Hypothalamus (tissue), 51 donors: ENCODE results near the gene KERA.
"Not testable (repeated sequence)": the region's sequence is repeated elsewhere in the genome, so short reads cannot be mapped to it uniquely, and the experiment has no call there.

ENCODE experiments used
- DNase-seq, 51 donors: peaks; one replicate each; lab custom pipeline; 2025; lab: John Stamatoyannopoulos, UW

KERA gene, protein sequence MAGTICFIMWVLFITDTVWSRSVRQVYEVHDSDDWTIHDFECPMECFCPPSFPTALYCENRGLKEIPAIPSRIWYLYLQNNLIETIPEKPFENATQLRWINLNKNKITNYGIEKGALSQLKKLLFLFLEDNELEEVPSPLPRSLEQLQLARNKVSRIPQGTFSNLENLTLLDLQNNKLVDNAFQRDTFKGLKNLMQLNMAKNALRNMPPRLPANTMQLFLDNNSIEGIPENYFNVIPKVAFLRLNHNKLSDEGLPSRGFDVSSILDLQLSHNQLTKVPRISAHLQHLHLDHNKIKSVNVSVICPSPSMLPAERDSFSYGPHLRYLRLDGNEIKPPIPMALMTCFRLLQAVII

DNA sequence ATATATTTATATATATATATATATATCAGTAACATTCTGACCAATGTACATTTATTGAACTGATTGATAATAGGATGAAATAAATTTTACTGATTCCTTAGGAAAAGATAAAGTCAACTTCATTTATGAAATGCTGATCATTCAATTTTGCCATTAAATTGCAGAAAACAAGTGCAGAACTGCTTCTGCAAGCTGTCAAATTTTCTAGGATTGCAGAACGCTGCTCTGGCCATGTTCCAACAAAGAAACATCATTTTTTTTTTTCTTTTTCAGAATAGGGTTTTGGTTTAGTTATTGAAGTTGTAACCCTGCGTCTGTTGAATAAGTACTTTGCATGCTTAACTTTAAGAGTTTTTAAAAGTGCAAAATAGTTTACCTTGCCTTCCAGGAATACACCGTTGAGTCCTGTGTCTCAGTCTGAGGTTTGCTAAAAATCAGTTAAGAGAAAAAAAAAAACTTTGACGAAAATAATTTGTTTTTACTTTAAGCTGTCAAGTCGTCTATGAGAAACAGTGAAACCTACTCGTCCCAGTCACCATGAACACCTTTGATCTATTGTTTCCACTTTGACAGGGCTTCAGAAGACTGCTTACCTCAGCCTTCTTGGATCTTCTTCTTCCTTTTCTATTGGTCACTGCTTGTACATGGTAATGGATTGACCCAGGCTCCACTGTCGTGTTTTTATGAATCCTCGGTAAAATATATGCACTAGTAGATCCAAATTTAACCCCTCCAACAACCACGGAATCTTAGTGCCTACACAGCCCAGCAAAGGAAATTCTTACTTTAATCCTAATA, at the start of gene KERA:
Gene KERA (minus strand): TSS at position 657 of the 798 bp plus-strand sequence. CDS start 1,743 bp downstream, outside the sequence.
- no peak for DNase-seq

DNA sequence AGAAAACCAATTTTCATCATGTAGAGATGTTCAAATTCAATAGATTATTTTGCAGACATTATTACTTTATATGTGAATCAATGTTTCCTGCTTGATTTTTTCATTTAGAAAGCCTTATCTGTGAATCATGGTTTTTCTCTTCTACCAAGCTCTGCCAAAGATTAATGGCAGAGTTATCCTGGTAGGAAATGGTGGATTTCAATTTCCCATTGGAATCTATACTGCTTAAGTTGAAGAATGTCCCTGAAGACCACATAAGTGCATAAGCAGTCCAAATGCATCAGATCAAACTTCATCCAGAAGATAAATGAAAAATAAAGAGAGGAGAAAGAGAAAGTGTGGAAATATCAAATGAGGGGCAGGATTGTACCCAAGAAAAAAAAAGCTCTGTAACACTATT, 48.5 kb upstream of the KERA start:
- no peak for DNase-seq

DNA sequence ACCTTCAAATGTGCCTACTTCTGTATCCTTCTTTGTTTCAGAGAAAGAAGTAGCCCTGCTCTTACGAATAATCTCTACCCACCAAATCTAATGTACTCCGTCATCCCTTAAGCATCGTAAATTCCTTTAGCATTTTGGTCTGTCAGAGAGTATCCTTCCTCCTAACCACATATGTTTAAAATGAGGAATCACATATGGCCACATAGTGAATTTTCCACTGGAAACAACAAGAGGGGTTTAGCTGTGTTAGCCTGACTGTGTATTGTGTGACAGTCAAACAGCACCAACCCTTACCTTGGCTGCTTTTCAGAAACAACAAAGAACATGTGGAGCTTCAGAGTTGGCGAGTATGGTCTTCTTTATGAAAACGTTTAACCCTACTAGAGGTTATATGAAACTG, 48.0 kb upstream of the KERA start:
- no peak for DNase-seq

DNA sequence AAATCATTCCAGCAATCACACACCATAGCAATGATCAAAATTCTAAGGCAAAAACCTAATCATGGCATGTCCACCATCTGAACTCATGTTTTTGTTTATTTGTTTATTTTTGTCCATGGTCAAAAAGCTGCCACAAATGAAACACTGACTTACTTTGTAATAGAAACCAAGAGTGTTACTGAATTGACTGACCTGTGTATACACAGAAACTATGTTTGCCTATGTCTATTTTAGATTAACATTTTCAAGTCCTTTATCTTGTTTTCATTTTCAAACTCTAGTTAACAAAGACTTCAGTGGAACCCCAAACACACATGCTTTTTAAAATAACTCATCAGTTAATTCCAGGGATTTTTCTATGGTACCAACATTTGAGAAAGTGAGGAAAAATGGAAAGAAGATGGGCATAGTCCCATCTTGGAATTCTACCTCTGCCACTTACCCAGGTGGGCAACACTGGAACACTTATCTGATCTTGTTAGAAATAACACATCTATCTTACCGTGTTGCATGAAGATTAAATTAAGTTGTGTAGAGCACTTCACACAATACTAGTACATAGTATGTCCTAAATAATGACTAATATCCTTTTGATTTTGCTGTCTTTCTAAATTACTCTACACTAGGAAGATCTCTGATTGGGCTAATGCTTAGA, 47.1 kb upstream of the KERA start:
- no peak for DNase-seq

DNA sequence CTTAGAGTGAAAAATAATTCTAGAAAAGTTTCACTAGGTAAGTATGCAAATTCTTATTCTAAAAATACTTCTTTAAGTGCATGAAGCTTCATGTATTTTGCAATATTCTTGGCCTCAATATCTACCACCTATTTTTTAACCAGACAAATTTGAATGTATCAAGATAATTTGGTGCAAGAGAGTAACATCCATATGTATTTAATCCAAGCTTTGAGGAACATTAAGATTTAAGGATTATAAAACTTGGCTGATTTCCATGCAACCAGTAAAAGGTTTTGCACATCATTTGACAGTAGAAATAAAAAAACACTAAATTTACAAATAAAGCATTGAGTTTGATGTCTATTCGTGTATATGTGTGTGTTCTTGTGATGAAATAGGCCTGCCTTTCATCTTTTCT, 45.8 kb upstream of the KERA start:
- DNase-seq, result no peak

DNA sequence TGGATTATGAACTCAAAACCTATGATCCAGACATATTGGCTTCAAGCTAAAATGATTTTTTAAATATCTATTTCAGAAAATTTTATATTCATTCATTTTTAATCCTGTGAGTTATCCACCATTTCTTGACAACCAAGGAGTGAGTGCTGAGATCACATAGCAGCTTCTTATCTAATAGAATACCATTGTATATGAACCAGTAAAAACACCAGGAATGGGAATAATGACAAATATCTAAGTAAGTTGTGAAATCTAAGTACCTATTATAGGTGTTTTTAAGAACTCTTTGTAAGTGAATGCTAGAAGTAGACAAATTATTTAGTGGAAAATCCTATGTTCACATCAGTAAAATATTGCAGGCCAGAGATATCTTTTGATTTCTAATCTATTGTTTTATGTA, 45.3 kb upstream of the KERA start:
- no peak for DNase-seq

DNA sequence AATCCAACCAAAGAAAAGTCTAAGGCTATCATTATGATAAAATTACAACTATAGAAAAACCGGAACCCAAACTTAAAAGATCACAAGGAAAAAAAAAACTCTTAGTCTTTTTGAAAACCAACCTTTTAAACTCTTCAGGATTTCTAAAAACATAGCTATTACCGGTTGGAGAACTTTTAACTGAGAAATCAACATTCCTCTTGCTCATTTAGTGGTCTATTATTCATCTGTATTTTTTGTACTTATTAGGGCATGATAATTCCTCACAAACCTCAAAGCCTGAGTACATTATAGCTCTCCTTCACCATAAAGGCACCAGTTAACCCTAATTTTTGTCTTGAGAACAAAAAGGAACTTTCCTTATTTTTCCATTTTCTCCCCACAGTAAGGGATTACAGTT, 43.1 kb upstream of the KERA start:
- DNase-seq, result no peak

DNA sequence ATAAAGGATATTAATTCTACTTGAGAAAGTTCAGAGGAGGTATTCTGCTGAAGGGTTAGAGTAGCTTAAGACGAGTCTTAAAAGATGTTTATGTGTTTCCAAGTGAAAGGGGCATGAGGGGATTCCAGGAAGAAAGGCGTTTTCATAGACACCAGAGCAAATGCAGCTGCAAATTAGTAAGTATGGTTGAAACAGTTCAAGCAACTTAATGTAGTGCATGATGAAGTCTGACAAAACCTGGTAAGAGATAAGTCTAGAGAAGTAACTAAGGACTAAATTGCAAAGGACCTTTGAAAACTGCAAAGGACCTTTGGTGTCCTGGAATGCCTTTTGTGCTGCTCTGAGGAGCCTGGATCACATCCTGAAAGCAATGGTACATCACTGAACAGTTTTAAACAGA, 42.0 kb upstream of the KERA start:
- DNase-seq, result no peak

DNA sequence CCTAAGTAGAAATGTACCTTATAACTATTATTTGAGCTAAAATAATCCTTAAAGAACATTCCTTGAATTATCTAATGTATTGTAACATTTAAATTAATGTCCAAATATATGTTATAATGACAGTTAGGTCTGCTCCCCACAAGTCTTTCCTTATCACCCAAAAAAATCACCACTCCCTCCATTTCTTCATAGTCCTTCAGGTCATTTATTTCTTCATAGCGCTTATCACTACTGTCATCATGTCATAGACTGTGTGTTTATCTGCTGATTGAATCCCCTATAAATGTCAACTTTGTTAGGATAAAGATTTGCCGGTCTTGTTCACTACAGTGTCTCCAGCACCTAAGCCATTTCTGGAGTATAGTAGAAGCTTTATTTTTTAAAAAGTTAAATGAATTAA, 41.5 kb upstream of the KERA start:
- no peak for DNase-seq

DNA sequence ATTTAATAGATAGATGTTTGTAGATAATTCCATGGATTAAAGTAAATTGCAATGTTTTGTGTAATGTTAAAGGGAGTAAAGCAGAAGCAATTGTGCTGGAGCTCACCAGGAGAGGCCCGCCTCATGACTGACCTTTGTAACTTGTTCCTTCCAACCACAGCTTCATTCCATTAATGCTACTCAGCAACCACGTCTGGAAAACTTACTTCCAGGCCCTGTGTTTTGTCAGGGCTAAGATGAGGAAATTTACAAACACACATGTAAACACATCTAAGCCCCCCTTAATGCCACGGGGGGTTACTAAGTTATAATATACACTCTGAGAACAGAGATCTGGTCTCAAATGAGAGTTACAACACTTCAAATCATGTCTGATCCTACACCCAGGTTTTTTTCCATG, 41.1 kb upstream of the KERA start:
- DNase-seq, result no peak

DNA sequence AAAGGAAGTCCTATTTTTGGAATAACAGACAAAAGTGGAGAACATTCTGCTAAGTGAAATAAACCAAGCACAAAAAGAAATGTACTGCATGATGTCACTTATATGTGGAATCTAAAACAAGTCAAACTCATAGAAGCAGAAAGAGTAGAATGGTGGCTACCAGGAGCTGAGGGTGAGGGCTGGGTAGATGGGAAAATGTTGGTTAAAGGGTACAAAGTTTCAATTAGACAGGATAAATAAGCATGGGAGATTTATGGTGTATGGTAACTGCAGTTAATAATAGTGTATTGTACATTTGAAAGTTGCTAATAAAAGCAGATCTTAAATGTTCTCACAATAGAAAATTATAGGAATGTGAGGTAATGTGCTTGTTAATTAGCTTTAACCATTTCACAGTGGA, 40.6 kb upstream of the KERA start:
- DNase-seq, result no peak

DNA sequence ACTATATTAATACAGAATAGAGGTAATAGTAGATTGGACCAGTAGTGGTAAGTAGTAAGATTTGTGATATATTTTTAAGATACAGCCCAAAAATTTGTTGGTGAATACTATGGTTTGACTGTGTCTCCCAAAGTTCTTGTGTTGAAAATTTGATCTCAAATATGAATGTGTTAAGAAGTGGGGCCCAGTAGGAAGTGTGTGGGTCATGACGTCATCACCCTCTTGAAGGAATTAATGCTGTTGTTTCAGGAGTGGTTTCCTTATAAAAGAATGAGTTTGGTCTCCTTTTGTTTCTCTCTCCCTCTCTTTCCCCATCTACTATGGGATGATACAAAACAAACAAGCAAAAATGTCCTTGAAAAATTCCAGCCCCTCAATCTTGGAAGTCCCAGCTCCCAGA, 37.1 kb upstream of the KERA start:
- DNase-seq, result no peak

DNA sequence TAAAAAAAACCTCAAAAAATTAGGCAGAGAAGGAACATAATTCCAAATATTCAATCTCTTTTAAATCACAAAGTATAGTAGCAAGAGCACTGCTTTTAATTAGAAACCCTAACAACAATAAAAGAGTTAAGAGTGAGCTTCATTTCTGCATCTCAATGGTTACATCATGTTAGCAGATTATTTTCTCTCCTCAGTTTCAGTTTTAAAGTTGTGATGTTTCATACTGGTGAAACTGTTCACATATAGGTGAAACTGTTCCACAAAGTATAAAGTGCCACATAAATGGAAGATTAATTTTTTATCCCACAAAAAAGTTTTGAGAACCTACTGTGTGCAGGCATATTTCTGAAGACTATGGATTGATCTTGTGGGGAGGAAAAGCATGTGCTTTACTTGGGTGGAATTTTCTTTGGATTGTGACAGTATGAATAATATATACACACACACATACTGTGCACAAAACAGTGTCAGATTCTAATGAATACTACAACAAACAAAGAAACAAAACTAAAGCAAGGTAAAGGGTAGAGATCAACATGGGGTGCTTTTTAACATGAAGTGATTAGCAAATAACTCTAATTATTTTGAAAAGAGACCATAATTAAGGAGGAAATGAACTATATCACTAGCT, 36.3 kb upstream of the KERA start:
- no peak for DNase-seq

DNA sequence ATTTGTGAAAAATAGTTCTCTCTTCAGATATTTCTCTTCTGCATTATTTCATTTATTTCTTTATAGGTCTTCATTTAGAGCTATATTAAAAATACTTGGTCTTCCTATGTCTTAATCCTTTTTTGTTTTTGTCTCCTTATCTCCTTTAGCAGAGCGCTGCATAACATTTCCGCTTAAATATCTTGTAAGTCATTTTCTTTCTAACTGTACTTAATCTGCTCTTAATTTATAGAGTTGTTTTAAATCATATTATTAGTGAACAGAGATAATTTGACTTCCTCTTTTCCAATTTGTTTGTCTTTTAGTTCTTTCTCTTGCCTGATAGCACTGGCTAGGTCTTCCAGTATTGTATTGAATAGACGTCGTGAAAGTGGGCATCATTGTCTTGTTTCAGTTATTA, 35.5 kb upstream of the KERA start:
- no peak for DNase-seq

DNA sequence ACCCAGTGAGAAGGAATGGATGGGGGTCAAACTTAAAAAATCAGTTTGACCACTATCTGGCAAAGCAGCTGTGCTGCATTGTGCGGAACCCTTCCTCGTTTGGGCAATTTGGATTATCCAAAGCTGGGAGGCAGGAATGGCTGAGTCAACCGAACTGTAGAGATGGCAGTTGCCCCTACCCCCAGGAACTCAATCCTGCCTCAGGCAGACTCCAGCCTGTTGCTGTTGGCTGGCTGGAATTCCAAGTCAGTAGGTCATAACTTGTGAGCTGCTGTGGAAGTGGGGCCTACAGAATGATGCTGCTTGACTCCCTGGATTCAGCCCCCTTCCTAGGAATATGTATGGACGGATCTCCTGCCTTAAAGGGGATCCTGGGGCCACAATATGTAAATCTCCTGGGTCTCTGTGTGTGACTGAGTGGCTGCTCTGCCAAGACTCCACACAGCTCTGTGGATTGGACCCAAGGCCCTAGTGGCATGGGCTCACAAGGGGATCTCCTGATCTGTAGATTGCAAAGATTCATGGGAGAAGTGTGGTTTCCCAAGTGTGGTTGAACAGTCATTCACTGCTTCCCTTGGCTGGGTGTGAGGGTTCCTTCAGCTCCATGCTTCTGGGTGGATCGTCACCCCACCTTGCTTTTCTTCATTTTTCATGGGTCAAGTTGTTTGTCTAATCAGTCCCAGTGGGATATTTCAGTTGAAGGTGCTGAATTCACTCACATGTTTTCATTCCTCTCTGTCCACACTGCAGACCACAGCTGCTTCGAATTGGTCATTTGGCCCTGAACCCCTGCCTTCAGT, 34.3 kb upstream of the KERA start:
- DNase-seq, result no peak

DNA sequence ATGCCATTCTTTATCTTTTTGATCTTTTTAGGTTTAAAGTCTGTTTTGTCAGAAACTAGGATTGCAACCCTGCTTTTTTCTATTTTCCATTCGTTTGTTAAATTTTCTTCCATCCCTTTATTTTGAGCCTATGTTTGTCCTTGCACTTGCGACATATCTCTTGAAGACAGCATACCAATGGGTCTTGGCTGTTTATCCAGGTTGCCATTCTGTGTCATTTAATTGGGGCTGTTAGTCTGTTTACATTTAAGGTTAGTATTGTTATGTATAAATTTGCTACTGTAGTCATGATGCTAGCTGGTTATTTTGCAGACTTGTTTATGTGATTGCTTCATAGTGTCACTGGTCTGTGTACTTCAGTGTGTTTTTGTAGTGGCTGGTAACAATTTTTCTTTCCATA, 32.1 kb upstream of the KERA start:
- not testable (repeated sequence) for DNase-seq

DNA sequence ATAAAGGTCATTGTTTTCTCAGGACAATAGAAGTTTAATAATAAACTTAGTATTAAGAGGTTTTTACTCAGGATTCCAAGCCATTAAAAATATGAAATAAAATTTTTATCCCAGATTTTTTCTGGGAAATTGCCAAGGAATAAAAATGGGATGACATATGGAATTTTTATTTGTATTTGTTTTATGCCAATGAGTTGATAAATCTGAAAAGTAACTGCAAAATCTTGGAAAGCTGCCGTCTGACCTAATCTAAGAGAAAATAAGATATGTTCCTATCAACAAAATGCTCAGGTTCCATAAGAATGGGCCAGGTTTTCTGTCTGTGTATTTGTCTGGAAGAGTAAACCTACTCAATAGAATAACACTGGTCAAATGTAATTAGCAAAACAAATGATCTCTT, 22.2 kb upstream of the KERA start:
- DNase-seq, result no peak

DNA sequence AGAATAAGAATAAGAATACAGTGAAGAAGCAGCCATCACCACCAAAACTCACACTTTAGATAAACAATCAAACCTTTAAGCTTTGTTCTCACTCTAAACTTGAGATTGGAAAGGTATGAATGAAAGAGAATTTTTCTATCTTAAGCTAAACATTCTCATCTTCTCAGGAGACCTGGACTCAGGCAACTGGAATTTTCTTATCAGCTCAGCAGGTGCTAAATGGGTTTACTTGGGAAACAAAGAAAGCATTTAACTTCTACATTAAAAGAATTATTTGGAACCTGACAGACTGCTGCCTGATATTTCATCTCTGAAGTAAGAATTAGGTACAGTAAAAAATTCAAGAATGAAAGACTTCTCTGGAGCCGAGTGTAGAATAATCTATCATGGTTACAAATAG, 20.7 kb upstream of the KERA start:
- DNase-seq, result no peak

DNA sequence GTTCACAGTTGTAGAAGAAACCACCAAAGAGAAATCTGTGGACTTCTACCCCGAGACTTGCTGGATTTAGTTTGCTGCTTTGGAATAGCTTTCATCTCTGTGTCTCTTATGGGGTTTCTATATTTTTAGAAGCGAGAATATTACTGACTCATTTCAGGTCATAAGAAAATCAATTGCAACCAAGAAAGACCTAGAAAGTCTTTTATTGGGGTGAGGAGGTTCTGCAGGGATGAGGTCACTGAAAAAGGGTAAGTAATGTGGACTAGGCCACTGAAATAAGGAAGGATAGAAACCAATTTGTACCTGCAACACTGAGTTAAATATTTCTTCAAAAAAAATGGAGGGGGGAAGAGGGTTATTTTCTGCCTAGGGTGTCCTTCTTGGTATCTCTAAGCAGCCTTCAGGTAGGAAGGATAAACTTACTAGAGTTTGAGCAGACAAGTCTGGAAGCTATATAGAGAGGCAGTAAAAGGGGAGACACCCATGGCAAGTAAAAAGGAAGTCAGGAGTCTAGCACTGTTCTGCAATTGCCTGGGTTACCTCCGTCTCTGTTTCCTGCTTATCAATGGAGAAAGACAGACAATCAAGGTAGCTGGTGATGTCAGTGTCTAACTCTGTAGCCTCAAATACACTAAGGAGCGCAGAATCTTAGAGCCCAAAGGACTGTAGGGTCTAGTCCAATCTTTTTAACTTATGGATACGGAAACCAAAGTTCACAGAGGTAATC, 19.6 kb upstream of the KERA start:
- no peak for DNase-seq

DNA sequence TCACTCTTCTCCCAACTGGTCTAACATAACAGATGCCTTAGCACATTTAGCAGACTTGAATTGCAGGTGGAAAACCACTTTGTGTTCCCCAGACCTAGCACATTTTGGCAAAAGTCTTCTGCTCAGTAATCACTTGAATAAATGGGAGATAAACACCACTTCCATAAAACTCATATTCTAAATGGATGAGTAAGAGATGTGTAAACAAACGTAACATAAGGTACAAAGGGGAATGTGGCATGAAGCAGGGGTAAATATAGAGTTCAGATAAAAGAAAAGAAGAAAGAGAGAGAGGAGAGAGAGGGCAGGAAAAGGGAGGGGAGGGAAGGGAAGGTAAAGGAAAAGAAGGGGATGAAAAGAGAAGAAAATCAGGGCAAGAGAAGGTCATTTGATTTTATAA, 17.0 kb upstream of the KERA start:
- DNase-seq, result no peak
